ENCODE measurements around the gene ADK.

The ADK gene

GRCh38 chr10:74669210-74669609 is 518.2 kb downstream of the ADK start:
- H3K4me1 ChIP-seq (ENCODE audit: control insufficient read depth in 1 of 2, insufficient read depth in 1 of 2, low read depth in 1 of 2, low read length in 1 of 2): no peaks in the 10 kb centered on the region
- peaks cover 11% of the 10 kb centered on the region for H3K36me3 ChIP-seq
- H3K9me3 ChIP-seq: no peaks in the 10 kb centered on the region
- H3K4me3 ChIP-seq (ENCODE audit: low read depth in 1 of 2, low read length in 1 of 2): no peak overlapping the region
- no peaks in the 10 kb centered on the region for H3K27me3 ChIP-seq
- TF ChIP-seq, protein P1, sequence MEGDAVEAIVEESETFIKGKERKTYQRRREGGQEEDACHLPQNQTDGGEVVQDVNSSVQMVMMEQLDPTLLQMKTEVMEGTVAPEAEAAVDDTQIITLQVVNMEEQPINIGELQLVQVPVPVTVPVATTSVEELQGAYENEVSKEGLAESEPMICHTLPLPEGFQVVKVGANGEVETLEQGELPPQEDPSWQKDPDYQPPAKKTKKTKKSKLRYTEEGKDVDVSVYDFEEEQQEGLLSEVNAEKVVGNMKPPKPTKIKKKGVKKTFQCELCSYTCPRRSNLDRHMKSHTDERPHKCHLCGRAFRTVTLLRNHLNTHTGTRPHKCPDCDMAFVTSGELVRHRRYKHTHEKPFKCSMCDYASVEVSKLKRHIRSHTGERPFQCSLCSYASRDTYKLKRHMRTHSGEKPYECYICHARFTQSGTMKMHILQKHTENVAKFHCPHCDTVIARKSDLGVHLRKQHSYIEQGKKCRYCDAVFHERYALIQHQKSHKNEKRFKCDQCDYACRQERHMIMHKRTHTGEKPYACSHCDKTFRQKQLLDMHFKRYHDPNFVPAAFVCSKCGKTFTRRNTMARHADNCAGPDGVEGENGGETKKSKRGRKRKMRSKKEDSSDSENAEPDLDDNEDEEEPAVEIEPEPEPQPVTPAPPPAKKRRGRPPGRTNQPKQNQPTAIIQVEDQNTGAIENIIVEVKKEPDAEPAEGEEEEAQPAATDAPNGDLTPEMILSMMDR (IDR thresholded peaks at IDR 0.05): no peak
- H3K27ac ChIP-seq: no peak overlapping the region

- no peak overlapping the region for H3K4me3 ChIP-seq (ENCODE audit: low read depth in 1 of 2, low read length in 1 of 2)
- H3K36me3 ChIP-seq: peaks cover 14% of the 10 kb centered on the region
- TF ChIP-seq, protein P1 (IDR thresholded peaks at IDR 0.05): no peak
- no peaks in the 10 kb centered on the region for H3K27me3 ChIP-seq
- no peak overlapping the region for H3K27ac ChIP-seq
- H3K4me1 ChIP-seq (ENCODE audit: control insufficient read depth in 1 of 2, insufficient read depth in 1 of 2, low read depth in 1 of 2, low read length in 1 of 2): no peaks in the 10 kb centered on the region
- H3K9me3 ChIP-seq: no peaks in the 10 kb centered on the region
These were observed 520.7 kb downstream of the ADK start for GRCh38 chr10:74671716-74672115.

DNA sequence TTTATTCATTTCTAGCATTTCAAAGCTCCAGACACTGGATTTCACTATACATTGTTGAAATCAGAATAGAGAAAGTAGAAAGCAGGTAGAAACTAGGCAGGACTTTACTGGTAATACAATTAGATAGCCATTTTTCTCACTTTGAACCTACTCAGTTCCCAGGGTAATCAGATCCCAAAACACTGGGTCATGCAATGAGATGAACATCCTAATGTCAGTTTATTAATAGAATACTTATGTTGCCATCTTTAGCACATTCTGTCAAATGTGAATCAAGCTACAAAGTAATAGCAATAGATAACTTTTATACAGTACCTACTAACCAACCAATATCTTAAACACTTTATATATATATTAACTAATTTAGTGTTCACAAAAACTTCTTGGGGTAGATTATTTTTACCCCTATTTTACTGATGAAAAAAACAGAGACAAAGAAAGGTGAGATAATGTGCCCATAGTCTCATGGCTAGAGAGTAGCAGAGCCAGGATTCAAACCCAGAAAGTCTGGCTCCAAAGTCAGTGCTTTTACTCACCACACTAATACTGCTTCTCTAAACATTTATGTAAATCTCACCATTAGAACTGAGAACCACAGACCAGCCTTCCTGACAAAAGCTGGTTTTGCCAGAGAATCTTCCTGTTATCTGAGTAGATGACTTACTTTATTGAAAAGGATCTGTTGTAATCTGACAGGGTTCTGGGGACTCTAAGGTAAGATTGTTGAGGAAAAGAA is 521.6 kb downstream of the ADK start:
- Histone ChIP-seq H3K36me3 (peaks cover 14% of the 10 kb centered on the region), H3K4me1 (ENCODE audit: control insufficient read depth in 1 of 2, insufficient read depth in 1 of 2, low read depth in 1 of 2, low read length in 1 of 2) (no peaks in the 10 kb centered on the region)
- TF ChIP-seq, protein P1 (IDR thresholded peaks at IDR 0.05): no peak

GRCh38 chr10:74674927-74675326 is 523.9 kb downstream of the ADK start:
- Histone ChIP-seq H3K36me3 (peaks cover 14% of the 10 kb centered on the region), H3K4me1 (ENCODE audit: control insufficient read depth in 1 of 2, insufficient read depth in 1 of 2, low read depth in 1 of 2, low read length in 1 of 2) (peaks cover 0 to 5% of the 10 kb centered on the region in 2 experiments), H3K27ac (no peak overlapping the region), H3K9me3 (no peaks in the 10 kb centered on the region), H3K27me3 (no peaks in the 10 kb centered on the region), H3K4me3 (ENCODE audit: low read depth in 1 of 2, low read length in 1 of 2) (no peak overlapping the region)
- TF ChIP-seq, protein P1 (IDR thresholded peaks at IDR 0.05): no peak

More for the DNA sequence above, 521.6 kb downstream of the ADK start:
- no peak overlapping the region for H3K4me3 ChIP-seq (ENCODE audit: low read depth in 1 of 2, low read length in 1 of 2)
- H3K27me3 ChIP-seq: no peaks in the 10 kb centered on the region
- no peak overlapping the region for H3K27ac ChIP-seq
- H3K9me3 ChIP-seq: no peaks in the 10 kb centered on the region

DNA sequence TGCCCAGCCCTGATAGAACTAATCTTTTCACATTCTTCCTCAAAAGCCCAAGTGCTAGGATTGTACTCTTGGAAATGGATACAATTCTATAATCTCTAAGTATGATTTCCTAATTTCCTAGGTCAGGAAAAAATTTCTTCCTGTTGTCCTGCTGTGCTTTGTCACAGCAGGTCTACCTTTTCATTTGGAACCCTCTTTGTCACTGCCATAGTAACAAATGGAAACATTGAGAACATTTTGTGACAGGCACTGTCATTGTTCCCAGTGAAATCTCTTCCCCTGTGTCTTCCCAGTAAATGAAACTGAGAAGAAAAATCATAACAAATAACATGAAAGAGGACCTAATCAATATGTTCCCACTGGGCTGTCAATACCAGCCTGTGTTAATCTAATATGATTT is 524.5 kb downstream of the ADK start:
- Histone ChIP-seq H3K4me3 (ENCODE audit: low read depth in 1 of 2, low read length in 1 of 2) (no peak overlapping the region), H3K36me3 (peaks cover 14% of the 10 kb centered on the region), H3K9me3 (no peaks in the 10 kb centered on the region), H3K27ac (no peak overlapping the region), H3K27me3 (no peaks in the 10 kb centered on the region), H3K4me1 (ENCODE audit: control insufficient read depth in 1 of 2, insufficient read depth in 1 of 2, low read depth in 1 of 2, low read length in 1 of 2) (peaks cover 0 to 5% of the 10 kb centered on the region in 2 experiments)
- TF ChIP-seq, protein P1 (IDR thresholded peaks at IDR 0.05): no peak

All from neutrophil (primary cell).